ENCODE results near the gene UBQLN4. TPM values are rescaled to one million over a fixed set of nuclear protein-coding genes. Genes with fewer than 3 reads are reported as not detected.

The UBQLN4 gene
- total and polyA plus RNA-seq, 2 of the 4 experiments (the other 2 are of a cell fraction), result 8.8 to 21.6 TPM

DNA sequence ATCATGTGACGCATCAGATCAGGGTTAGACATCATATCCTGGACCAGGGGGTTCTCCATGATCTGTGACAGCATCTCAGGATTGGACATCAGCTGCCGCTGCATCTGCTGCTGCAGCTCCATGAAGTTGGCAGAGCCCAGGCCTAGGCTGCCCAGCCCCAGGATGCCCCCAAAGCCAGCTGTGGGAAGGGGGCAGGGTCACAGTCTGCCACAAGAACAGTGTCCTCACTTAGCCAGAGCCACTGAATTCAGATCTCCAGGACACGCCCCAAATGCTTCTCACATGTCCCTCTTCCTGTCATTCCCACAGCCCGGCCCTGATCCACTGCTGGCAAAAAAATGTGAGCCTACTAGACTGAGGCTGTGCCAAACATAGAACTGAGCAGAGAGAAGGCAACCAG, 3.2 kb downstream of the UBQLN4 start:
- Histone ChIP-seq H2AFZ (replicated peaks; ENCODE audit: low read length, poor library complexity) (no peak overlapping the region), H3K36me3 (ENCODE audit: control insufficient read depth, insufficient read depth, low read length) (peaks cover 19% of the 10 kb centered on the region), H2BK120ac (ENCODE audit: low read depth, low read length) (no peak overlapping the region), H3K23ac (ENCODE audit: low read depth, low read length) (no peak overlapping the region), H2AK5ac (ENCODE audit: low read depth, low read length) (no peak overlapping the region), H2BK20ac (ENCODE audit: low read depth, low read length) (no peak overlapping the region), H3K14ac (replicated peaks; ENCODE audit: low read depth, low read length) (no peak overlapping the region), H3K4ac (ENCODE audit: low read depth, low read length) (no peak overlapping the region), H4K20me1 (ENCODE audit: insufficient read depth, low read length) (0 out of 2 replicates have a peak, but pooled peaks cover 2% of the 10 kb centered on the region), H2AK9ac (replicated peaks; ENCODE audit: low read depth, low read length, poor library complexity) (peak overlapping the region; percentile 3), H3K18ac (ENCODE audit: low read depth, low read length) (no peak overlapping the region), H3K79me1 (ENCODE audit: low read depth in 1 of 2, low read length in 2 of 2) (peaks cover 22 to 53% of the 10 kb centered on the region in 2 experiments), H3K27me3 (ENCODE audit: control insufficient read depth, insufficient read depth, low read length) (no peaks in the 10 kb centered on the region), H2BK15ac (ENCODE audit: low read depth, low read length) (no peak overlapping the region), H3K9me3 (ENCODE audit: control insufficient read depth, insufficient read depth, low read length) (no peaks in the 10 kb centered on the region), H3K9me1 (ENCODE audit: insufficient read depth, low read length) (peaks cover 9% of the 10 kb centered on the region), H2BK5ac (ENCODE audit: low read depth, low read length, poor library complexity, severe bottlenecking) (no peak overlapping the region), H3K4me3 (ENCODE audit: insufficient read depth, low read depth, low read length) (no peak overlapping the region), H3K9ac (ENCODE audit: low read depth, low read length) (no peak overlapping the region), H3K4me2 (ENCODE audit: low read depth, low read length) (no peak overlapping the region), H3K4me1 (ENCODE audit: control insufficient read depth, insufficient read depth, low read length) (0 out of 2 replicates have a peak, but pooled peaks cover under 1% of the 10 kb centered on the region), H4K5ac (ENCODE audit: low read depth, low read length) (no peak overlapping the region), H4K91ac (ENCODE audit: insufficient read depth, low read depth, low read length) (no peak overlapping the region), H4K8ac (ENCODE audit: low read depth in 2 of 2, low read length in 2 of 2) (no peak overlapping the region), H3K56ac (ENCODE audit: extremely low read depth, insufficient read depth, low read length) (no peak overlapping the region), H3K27ac (ENCODE audit: insufficient read depth, low read length) (no peak overlapping the region)
- dilution Hi-C loops (cut with HindIII; ENCODE audit: low sequenced_read_pairs, unreplicated experiment) (no loop called here), in situ Hi-C loops (cut with MboI; ENCODE audit: low sequenced_read_pairs) (no loop called here), intact Hi-C loops (cut with micrococcal nuclease) (no loop called here)
- TF ChIP-seq, protein P1, sequence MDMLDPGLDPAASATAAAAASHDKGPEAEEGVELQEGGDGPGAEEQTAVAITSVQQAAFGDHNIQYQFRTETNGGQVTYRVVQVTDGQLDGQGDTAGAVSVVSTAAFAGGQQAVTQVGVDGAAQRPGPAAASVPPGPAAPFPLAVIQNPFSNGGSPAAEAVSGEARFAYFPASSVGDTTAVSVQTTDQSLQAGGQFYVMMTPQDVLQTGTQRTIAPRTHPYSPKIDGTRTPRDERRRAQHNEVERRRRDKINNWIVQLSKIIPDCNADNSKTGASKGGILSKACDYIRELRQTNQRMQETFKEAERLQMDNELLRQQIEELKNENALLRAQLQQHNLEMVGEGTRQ (IDR thresholded peaks at IDR 0.05; ENCODE audit: low read depth, low read length), result no peak
- TF ChIP-seq MXI1 (IDR thresholded peaks at IDR 0.05; ENCODE audit: borderline replicate concordance, low read depth, low read length) (no peak), RCOR1 (IDR thresholded peaks at IDR 0.05; ENCODE audit: insufficient replicate concordance, low read length) (no peak), NFE2L2 (IDR thresholded peaks at IDR 0.05; ENCODE audit: low read depth, low read length) (no peak), POLR2A (IDR thresholded peaks at IDR 0.05; ENCODE audit: low read depth, low read length) (no peak), MAZ (IDR thresholded peaks at IDR 0.05; ENCODE audit: borderline replicate concordance, low read depth, low read length) (no peak), CHD1 (IDR thresholded peaks at IDR 0.05; ENCODE audit: low read depth, low read length) (no peak), RFX5 (IDR thresholded peaks at IDR 0.05; ENCODE audit: low read depth, low read length) (no peak), BHLHE40 (IDR thresholded peaks at IDR 0.05; ENCODE audit: low read depth, low read length) (no peak), MAFK (IDR thresholded peaks at IDR 0.05; ENCODE audit: low read depth, low read length) (no peak), RAD21 (IDR thresholded peaks at IDR 0.05; ENCODE audit: low read length) (no peak), SMC3 (IDR thresholded peaks at IDR 0.05; ENCODE audit: low read depth, low read length) (no peak), CEBPB (IDR thresholded peaks at IDR 0.05; ENCODE audit: low read depth, low read length) (no peak)
- TF ChIP-seq, protein P2, sequence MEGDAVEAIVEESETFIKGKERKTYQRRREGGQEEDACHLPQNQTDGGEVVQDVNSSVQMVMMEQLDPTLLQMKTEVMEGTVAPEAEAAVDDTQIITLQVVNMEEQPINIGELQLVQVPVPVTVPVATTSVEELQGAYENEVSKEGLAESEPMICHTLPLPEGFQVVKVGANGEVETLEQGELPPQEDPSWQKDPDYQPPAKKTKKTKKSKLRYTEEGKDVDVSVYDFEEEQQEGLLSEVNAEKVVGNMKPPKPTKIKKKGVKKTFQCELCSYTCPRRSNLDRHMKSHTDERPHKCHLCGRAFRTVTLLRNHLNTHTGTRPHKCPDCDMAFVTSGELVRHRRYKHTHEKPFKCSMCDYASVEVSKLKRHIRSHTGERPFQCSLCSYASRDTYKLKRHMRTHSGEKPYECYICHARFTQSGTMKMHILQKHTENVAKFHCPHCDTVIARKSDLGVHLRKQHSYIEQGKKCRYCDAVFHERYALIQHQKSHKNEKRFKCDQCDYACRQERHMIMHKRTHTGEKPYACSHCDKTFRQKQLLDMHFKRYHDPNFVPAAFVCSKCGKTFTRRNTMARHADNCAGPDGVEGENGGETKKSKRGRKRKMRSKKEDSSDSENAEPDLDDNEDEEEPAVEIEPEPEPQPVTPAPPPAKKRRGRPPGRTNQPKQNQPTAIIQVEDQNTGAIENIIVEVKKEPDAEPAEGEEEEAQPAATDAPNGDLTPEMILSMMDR (conservative IDR thresholded peaks at IDR 0.05; ENCODE audit: low read depth, low read length), result no peak
- TF ChIP-seq, protein P3, sequence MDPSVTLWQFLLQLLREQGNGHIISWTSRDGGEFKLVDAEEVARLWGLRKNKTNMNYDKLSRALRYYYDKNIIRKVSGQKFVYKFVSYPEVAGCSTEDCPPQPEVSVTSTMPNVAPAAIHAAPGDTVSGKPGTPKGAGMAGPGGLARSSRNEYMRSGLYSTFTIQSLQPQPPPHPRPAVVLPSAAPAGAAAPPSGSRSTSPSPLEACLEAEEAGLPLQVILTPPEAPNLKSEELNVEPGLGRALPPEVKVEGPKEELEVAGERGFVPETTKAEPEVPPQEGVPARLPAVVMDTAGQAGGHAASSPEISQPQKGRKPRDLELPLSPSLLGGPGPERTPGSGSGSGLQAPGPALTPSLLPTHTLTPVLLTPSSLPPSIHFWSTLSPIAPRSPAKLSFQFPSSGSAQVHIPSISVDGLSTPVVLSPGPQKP (IDR thresholded peaks at IDR 0.05; ENCODE audit: borderline replicate concordance, low read depth, low read length), result no peak
- BruUV-seq (replicated peaks), result no TSS peak
- ChIA-PET CTCF (no interaction called here), POLR2A (ENCODE audit: unreplicated experiment) (no interaction called here)
- WGBS, 2 experiments (ENCODE audit: extremely low coverage in 2 of 2, insufficient read length in 1 of 2), result 83% methylated on average over 1 of the region's 4 CpGs; no CpG with 5 or more reads in 1 of the 2 experiments
- ATAC-seq (ENCODE audit: low read depth) (no peak), DNase-seq (no peak)
